Uterus (tissue), 2 donors: ENCODE results near the gene CMBL.
A peak's percentile ranks its signal among the peaks of the same experiment; 100 is the strongest.

Experiments
- POLR2A ChIP-seq, 2 donors: fragments of 450-650 bp; IDR thresholded peaks; one replicate each; pipeline ENCODE4 v1.6.1; 2016; ENCODE audit warnings: antibody characterized with exemption in 2 of 2, mild to moderate bottlenecking in 1 of 2, moderate library complexity in 1 of 2
- TF ChIP-seq, protein P1 (sequence below), 4 experiments: fragments of 200-600 bp in 2 of 4; fragments of 450-650 bp in 2 of 4; sonication (generic) in 2 of 4; IDR thresholded peaks; one replicate each; pipeline ENCODE4 v1.5.1; 2016 to 2019; ENCODE audit warnings: antibody characterized with exemption in 4 of 4, mild to moderate bottlenecking in 2 of 4, moderate library complexity in 1 of 4

- TF ChIP-seq, protein P1, sequence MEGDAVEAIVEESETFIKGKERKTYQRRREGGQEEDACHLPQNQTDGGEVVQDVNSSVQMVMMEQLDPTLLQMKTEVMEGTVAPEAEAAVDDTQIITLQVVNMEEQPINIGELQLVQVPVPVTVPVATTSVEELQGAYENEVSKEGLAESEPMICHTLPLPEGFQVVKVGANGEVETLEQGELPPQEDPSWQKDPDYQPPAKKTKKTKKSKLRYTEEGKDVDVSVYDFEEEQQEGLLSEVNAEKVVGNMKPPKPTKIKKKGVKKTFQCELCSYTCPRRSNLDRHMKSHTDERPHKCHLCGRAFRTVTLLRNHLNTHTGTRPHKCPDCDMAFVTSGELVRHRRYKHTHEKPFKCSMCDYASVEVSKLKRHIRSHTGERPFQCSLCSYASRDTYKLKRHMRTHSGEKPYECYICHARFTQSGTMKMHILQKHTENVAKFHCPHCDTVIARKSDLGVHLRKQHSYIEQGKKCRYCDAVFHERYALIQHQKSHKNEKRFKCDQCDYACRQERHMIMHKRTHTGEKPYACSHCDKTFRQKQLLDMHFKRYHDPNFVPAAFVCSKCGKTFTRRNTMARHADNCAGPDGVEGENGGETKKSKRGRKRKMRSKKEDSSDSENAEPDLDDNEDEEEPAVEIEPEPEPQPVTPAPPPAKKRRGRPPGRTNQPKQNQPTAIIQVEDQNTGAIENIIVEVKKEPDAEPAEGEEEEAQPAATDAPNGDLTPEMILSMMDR (IDR thresholded peaks at IDR 0.05) = peak in 1 of 4 experiments; percentile 34
- TF ChIP-seq POLR2A (IDR thresholded peaks at IDR 0.05) = no peak
Measured at GRCh38 chr5:10333154-10334006, 25.7 kb upstream of the CMBL start.
